GM19193 (cell line): Measurements from ENCODE around the gene UBE2L6.
A peak's percentile ranks its signal among the peaks of the same experiment; 100 is the strongest.

Source experiments
- POLR2A ChIP-seq: IDR thresholded peaks from 4 replicates; pipeline ENCODE4 v1.6.1; 2011; ENCODE audit not compliant: insufficient read depth, insufficient read length; ENCODE audit errors: extremely low read depth

The UBE2L6 gene

DNA sequence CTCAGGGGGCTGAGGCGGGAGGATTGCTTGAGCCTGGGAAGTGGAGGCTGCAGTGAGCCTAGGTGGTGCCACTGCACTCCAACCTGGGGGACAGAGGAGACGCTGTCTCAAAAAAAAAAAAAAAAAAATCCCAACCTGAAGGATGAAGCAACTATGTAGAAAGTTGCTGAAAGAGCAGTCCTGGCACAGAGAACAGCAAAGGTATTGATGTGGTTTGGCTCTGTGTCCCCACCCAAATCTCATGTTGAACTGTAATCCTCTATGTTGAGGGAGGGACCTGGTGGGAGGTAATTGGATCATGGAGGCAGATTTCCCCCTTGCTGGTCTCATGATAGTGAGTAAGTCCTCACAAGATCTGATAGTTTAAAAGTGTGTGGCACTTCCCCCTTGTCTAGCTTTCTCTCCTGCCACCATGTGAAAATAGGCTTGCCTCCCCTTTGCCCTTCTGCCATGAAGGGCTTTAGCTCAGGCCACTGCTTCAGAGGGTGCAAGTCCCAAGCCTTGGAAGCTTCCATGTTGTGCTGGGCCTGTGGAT is 19.3 kb upstream of the UBE2L6 start:
- TF ChIP-seq POLR2A = no peak

DNA sequence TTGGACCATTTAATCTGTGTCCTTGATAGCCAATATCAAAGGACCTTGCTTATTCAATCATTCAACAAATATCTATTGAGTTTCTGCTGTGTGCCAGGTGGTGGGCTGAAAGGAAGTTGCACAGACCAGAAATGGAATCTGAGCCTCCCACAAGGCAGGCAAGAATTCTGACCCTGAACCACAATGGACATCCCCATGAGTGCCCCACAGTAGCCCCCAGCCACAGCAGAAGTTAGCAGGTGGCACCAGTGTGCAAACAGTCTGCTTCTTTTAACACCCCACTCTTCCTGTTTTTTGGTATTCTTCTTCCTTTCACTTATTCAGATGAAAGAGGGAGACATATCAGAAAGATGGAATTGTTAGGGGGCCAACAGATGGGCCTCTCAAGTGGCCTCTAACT is 17.8 kb upstream of the UBE2L6 start:
- TF ChIP-seq POLR2A = no peak

DNA sequence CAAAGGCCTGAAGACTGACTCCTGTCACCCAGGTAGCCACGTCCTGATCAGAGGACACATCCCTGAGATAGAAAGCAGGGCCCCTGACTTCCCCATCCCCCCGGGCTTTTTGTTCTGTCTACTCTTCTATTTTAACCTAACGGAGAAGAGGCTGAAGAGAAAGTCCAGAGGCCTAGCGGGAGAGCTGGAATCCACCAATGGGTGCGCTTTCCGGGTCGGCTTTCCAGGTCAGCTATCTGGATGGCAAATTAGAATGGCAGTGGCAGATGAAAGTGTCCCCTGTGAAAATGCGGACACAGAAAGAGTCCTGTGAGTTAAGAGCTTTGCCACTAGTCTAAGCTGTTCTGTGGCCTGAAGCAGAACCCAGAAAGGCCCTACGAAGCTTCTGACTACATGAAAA is 16.9 kb upstream of the UBE2L6 start:
- TF ChIP-seq POLR2A = no peak

DNA sequence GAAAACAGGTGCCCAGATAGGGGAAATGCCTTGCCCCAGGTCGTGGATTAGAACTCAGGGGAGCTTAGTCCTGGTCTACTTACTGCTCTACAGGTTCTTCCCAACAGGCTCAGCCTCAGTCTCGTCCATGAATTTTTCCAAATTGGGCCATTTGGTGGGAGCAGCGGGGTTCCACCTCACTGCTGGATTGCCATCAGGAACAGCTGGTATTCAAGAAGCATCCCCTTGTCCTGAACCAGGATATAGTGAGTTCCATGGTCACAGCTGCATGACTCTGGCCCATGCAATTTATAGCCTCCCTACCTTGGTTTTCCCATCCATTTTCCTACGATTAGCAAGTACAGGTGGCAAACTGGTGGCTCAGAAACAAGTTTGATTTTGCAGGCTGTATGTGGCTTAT is 6.6 kb upstream of the UBE2L6 start:
- no peak for TF ChIP-seq POLR2A

DNA sequence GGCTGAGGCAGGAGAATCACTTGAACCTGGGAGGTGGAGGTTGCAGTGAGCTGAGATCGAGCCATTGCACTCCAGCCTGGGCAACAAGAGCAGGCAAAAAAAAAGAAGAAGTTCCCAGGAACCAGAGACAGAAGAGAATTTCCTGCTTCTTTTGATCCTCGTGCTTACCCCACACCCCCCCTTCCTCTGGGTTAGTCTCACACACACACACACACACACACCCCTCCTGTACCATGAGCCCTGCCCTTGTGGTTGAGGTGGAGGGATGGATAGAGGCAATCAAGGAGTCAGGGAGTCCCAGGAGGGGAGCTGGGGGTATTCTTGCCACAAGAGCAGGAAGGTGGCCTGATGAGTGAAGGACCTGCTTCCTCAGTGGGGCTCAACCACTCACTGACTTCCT is 4.1 kb upstream of the UBE2L6 start:
- TF ChIP-seq POLR2A = no peak

DNA sequence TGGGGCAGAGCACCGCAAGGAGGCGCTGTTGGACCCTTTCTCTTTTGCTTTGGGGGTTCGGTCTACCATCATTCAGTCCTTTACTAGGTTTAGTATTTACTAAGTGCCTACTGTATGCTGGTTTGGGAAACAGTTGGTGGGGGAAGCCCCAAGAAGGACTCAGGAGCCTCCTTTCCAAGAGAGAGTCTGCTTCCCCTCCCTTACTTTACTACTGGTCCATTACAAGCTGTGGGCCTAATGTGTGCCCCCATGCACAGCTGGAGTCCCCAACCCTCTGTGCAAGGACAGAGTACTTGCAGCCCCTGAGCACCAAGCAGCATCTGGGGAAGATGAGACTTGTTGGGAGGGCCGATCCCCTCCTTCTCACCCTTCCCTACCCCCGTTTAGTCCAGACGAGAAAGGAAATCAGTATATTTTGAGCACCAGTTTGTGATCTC is 876 bp upstream of the UBE2L6 start:
- no peak for TF ChIP-seq POLR2A

DNA sequence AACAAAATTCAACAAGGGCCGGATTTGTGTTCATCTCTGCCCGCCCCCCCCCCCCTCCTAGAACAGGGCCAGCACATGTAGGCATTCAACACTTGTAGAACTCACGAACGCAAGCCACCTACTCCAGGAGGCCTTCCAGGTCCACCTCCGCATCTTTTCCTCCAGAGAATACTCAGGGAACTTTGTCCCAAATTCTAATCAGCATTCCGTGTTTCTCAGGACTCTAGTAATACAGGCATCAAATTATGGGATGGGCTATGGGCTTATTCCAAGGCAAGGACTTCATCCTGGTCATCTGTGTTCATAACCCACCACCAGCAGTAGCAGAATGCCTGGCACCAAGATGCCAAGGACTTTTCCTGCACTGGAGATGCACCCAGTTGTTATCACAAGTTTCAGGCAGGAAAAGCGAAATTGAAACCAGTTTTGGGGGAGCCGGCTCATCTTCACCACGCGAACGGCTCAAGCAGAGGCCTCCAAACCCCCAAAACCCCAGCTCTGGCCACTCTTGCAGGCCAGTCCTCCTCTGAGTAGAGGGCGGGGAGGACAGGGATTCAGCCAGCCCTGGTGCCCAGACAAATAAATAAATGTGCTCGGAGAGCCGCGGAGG is 462 bp downstream of the UBE2L6 start:
- TF ChIP-seq POLR2A = no peak

DNA sequence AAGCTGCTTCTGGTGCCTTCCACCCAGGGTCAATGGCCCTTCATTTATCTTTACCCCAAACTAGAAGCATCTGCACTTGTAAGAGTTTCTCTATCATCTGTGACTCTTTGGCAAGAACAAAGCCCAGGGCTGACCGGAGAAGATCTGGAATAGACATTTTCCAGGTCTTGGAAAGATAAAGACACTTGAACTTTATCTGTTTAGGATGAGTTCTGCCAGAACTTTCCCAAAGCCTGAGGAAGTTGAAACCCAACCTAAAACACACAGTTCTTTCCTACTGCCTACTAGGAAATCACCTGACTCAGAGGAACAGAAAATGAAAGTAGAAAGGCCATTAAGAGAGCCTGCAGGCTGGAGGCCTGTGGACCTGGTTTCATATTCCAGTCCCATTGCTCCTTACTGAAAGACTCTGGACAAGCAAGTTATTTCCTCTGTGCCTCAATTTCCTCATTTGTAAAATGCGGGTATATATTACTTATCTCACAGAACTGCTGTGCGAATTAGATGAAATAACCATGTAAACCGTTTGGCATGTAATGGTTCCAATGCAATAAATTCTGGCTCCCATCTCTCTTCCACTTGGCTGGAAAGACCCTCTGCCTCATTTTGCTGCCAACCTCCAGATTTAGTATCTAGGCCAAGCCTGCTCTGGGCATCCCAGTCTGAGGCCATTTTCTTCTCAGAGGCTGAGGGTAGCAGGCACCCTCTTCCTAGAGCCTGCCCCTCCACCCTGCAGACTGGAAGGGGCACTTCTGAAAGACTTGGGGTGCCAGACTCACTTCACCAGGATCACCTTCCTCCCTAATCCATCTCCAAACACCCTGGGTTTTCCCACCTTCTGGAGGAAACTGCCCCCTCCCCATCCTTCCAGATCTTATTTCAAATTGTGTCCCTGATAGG is 1.2 kb downstream of the UBE2L6 start:
- TF ChIP-seq POLR2A = peak; percentile 45

DNA sequence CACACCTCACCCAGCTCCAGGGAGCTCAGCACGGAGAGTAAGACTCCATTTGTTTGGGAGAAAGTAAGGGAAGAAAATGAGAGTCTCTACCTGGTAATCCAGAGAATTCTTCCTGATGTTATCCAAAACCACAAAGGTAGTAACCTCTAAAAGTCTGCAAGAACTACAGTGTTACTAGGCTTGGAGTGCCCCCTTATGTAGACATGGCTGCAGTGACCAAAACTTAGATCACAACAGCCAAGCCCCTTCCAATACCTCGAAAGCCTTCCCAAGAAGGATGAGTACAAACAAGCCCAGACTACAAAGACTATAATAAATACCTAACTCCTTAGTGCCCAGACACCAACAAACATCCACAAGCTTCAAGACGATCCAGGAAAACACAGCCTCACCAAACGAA is 4.9 kb downstream of the UBE2L6 start:
- TF ChIP-seq POLR2A = no peak

DNA sequence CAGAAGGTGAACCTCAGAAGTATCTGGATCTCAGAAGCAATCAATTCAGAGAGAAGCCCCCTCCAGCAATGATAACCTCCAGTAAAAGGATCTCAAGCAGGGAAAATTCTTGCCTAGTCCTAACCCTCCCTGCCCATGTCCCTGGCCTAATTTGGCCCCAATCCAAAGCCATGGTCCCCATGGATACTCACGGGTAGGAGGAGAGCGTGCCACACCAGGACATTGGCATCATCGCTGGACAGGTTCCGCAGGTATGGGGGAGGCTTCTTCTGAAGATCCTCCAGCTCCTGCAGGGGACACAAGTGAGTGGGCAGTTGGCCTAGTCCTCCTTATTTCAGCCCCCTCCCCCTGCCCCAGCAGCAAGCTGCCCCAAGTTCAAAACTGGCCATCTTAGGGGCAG is 7.3 kb downstream of the UBE2L6 start:
- TF ChIP-seq POLR2A = no peak

DNA sequence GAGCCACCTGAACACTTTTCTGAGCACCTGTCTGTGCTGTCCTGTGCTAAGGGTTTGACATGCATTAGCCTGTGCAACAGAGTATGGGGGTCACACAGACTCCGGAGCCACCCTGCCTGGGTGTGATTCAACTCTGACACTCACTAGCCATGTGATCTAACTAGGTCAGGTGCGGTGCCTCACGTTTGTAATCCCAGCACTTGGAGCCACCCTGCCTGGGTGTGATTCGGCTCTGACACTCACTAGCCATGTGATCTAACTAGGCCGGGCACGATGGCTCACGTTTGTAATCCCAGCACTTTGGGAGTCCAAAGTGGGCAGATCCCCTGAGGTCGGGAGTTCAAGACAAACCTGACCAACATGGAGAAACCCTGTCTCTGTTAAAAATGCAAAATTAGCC is 11.4 kb downstream of the UBE2L6 start:
- TF ChIP-seq POLR2A = no peak

DNA sequence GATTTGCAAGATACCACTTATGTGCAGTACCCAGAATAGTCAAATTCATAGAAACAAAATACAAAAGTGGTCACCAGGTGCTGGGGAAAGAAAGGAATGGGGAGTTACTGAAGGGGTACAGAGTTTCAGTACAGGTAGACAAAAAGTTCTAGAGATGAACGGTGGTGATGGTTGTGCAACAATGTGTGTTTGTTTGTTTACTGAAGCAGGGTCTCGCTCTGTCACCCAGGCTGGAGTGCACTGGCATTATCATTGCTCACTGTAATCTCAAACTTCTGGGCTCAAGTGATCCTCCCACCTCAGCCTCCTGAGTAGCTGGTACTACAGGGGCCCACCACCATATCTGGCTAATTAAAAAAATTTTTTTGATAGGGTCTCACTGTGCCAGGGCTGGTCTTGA is 12.1 kb downstream of the UBE2L6 start:
- no peak for TF ChIP-seq POLR2A

DNA sequence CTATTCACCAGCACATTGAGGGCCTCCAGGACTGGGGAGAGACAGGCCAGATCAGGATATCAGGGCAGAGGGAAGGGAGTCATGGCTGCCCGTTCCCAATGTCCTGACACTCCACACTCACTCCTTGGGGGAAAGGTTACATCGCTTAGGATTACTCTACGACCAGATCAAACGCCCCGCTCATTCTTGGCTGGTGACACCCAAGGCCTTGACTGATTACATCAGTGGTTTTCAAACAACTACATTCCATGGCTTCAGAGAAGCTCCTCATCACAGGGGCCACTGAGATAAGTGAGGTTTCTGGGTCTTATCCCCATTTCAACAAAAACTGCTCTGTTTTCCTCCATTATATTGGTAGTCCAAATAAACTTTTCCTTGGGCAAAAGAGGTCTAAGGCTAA is 15.0 kb downstream of the UBE2L6 start:
- no peak for TF ChIP-seq POLR2A

DNA sequence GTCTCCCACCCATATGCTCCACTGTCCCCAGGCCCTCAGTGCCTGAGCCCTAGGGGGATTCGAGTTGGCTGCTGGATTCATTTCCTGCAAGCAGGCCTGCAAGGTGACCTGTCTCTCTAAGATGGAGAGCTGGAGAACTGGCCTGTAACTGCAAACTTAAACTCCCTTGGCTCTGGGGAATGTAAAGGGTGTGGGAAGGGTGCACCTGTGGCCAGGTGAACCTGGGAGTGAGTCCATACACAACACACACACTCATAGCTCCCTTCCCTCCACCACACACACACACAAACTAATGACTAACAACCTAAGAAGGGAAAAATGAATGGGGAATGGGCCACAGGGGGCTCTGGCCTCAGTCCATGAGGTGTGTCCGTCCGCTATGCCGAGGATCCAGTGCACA is 15.5 kb downstream of the UBE2L6 start:
- no peak for TF ChIP-seq POLR2A

DNA sequence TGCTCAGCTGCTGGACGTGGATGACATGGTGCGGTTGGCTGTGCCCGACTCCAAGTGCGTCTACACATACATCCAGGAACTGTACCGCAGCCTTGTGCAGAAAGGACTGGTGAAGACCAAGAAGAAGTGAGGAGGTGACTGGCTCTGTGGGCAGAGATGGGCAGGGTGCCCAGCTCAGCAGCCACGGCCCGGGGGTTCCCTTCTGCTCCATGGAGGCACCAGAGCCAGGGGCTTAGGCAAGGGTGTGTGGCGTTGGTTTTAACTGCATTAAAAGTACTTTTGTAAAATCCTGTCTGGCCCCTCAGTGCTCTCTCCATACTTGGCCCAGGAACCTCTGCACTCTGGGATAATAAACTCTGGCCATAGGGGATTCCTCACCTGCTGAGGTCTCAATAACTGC is 17.5 kb downstream of the UBE2L6 start:
- TF ChIP-seq POLR2A = no peak

DNA sequence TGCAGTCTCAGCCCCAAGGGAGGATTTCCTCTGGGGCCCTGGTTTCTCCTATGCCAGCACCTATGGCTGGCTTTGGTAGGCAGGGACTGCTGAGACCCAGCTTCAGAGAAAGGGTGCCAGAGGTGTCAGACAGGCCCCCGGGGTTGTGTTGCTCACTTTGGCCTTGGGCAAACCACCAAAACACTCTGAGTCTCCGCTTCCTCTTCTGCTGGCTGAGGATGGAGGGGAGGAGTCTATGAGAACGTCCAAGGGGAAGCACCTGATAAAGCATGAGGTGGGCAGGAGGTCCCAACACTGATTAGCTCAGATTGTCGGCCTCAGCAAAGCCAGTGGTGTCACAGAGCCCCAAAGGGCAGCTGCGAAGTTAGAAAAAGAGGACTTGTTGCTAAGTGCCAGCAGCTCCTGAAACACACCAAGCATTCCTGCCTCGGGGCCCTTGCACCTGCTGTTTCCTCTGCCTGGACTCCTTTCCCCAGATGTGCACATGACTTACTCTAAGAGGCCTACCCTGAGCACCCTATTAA is 19.6 kb downstream of the UBE2L6 start:
- TF ChIP-seq POLR2A = no peak
